HepG2 (cell line): ENCODE data around the gene SEMA6B. TPM values are rescaled to one million over a fixed set of nuclear protein-coding genes. Genes with fewer than 3 reads are reported as not detected.

Experiments
- ATAC-seq: fragments of 200-7000 bp; cut with Tn5 transposase; 3 replicates; pipeline ENCODE4 v1.9.1; 2020; ENCODE audit warnings: mild to moderate bottlenecking, moderate library complexity
- BruUV-seq: library from RNA; stranded (reverse); fragments of 400-500 nt; replicated peaks from 2 replicates; lab custom pipeline; 2021; lab: Mats Ljungman, UMichigan
- CTCF ChIA-PET: fragments of 300-600 bp; formaldehyde crosslinking; extraction: SDS; loops from one replicate; lab custom pipeline; 2021; ENCODE audit warnings: low total read pairs, inconsistent platforms, low intra/inter-chr PET ratio; lab: Yijun Ruan, JAX
- POLR2A ChIA-PET: fragments of 350-600 bp; sonication (Branson Sonifier 250); formaldehyde crosslinking; loops from one replicate; lab custom pipeline; 2020; ENCODE audit warnings: antibody characterized with exemption, inconsistent platforms; lab: Yijun Ruan, JAX
- DNase-seq: peaks from one replicate; pipeline ENCODE4 v3.0.0-alpha.2; 2015; ENCODE audit warnings: low spot score
- FAIRE-seq: peaks from 3 replicates; lab custom pipeline; 2011; peaks lifted over from hg19 to GRCh38; lab: Jason Lieb, UNC
- H2AFZ ChIP-seq: one replicate; pipeline ENCODE4 v1.6.1; 2011; ENCODE audit warnings: low read length, inconsistent platforms
- H3K27ac ChIP-seq: fragments of 300-600 bp; 3 replicates; pipeline ENCODE4 v1.8.0; 2011; ENCODE audit warnings: mixed run types, mild to moderate bottlenecking, mixed read lengths, low read length, inconsistent platforms; ENCODE audit not compliant: insufficient read depth; ENCODE audit errors: extremely low read length
- H3K27me3 ChIP-seq, 2 experiments: fragments of 200-600 bp in 1 of 2; 2 replicates in 1 of 2; 3 replicates in 1 of 2; pipeline versions ENCODE4 v1.6.0 to v1.8.0; 2011; ENCODE audit warnings: low read length in 2 of 2, mild to moderate bottlenecking in 2 of 2, moderate library complexity in 2 of 2, inconsistent platforms in 1 of 2; ENCODE audit not compliant: insufficient read depth in 2 of 2, control insufficient read depth in 1 of 2
- H3K36me3 ChIP-seq, 2 experiments: fragments of 200-600 bp in 1 of 2; replicated peaks in 1 of 2; 2 replicates in 1 of 2; 3 replicates in 1 of 2; pipeline versions ENCODE4 v1.5.1 to v1.8.0; 2011; ENCODE audit warnings: low read length in 2 of 2, inconsistent platforms in 1 of 2; ENCODE audit not compliant: insufficient read depth in 2 of 2, control insufficient read depth in 1 of 2
- H3K4me1 ChIP-seq: 2 replicates; pipeline ENCODE4 v1.5.1; 2012; ENCODE audit warnings: low read length, inconsistent platforms; ENCODE audit not compliant: insufficient read depth
- H3K4me2 ChIP-seq: 2 replicates; pipeline ENCODE4 v1.6.0; 2011; ENCODE audit warnings: low read depth, low read length, inconsistent platforms
- H3K4me3 ChIP-seq, 3 experiments: fragments of 200-600 bp in 1 of 3; sonication (generic), shearing (Covaris generic) in 1 of 3; replicated peaks in 1 of 3; 2 replicates each; pipeline ENCODE4 v1.5.1; 2011 to 2016; ENCODE audit warnings: low read length in 3 of 3, inconsistent platforms in 2 of 3, low read depth in 2 of 3, mild to moderate bottlenecking in 2 of 3, control low read depth in 1 of 3, mixed read lengths in 1 of 3; ENCODE audit not compliant: insufficient read depth in 1 of 3
- H3K79me2 ChIP-seq: one replicate; pipeline ENCODE4 v1.6.1; 2011; ENCODE audit warnings: low read length, inconsistent platforms; ENCODE audit not compliant: insufficient read depth
- H3K9ac ChIP-seq: 2 replicates; pipeline ENCODE4 v1.6.0; 2011; ENCODE audit warnings: mild to moderate bottlenecking, low read depth, low read length, inconsistent platforms; ENCODE audit not compliant: insufficient read depth
- H3K9me3 ChIP-seq: 2 replicates; pipeline ENCODE4 v1.5.1; 2012; ENCODE audit warnings: mild to moderate bottlenecking, low read length
- H4K20me1 ChIP-seq: 2 replicates; pipeline ENCODE4 v1.6.0; 2011; ENCODE audit warnings: inconsistent platforms, mild to moderate bottlenecking, low read length, moderate library complexity; ENCODE audit not compliant: insufficient read depth
- CHD4 ChIP-seq: fragments of 200-600 bp; sonication (generic); IDR thresholded peaks from 2 replicates; pipeline ENCODE4 v1.7.0; 2017; ENCODE audit warnings: mild to moderate bottlenecking, low read length, borderline replicate concordance
- ELF1 ChIP-seq: sonication (generic); formaldehyde crosslinking; IDR thresholded peaks from 2 replicates; pipeline ENCODE4 v1.4.0; 2020; ENCODE audit warnings: missing genetic modification reagents
- FOXO1 ChIP-seq: sonication (generic); formaldehyde crosslinking; IDR thresholded peaks from 2 replicates; pipeline ENCODE4 v1.4.0; 2020; ENCODE audit warnings: missing genetic modification reagents
- GABPB1 ChIP-seq: IDR thresholded peaks from 2 replicates; pipeline ENCODE4 v1.6.1; 2016; ENCODE audit warnings: mild to moderate bottlenecking, missing genetic modification reagents, moderate library complexity, missing compliant biosample characterization
- HCFC1 ChIP-seq: fragments of 150-350 bp; IDR thresholded peaks from 2 replicates; pipeline ENCODE4 v1.6.1; 2014; ENCODE audit warnings: low read depth, low read length
- KDM5B ChIP-seq: sonication (generic); formaldehyde crosslinking; IDR thresholded peaks from 2 replicates; pipeline ENCODE4 v1.4.0; 2020; ENCODE audit warnings: missing genetic modification reagents, mild to moderate bottlenecking, borderline replicate concordance
- MYC ChIP-seq: sonication (generic); formaldehyde crosslinking; IDR thresholded peaks from 2 replicates; pipeline ENCODE4 v1.9.0; 2021; ENCODE audit warnings: missing genetic modification reagents, borderline replicate concordance
- NONO ChIP-seq, 2 experiments: fragments of 450-650 bp in 1 of 2; sonication (generic) in 1 of 2; formaldehyde crosslinking in 1 of 2; IDR thresholded peaks in 1 of 2; conservative IDR thresholded peaks in 1 of 2; 2 replicates each; pipeline versions ENCODE4 v1.6.1 to v1.8.0; 2017 to 2022; ENCODE audit warnings: mild to moderate bottlenecking in 1 of 2, missing genetic modification reagents in 1 of 2, moderate library complexity in 1 of 2
- NR1H2 ChIP-seq: sonication (generic); formaldehyde crosslinking; IDR thresholded peaks from 2 replicates; pipeline ENCODE4 v1.8.1; 2022; ENCODE audit warnings: low read depth, missing genetic modification reagents, borderline replicate concordance
- RXRB ChIP-seq: IDR thresholded peaks from 2 replicates; pipeline ENCODE4 v1.6.1; 2016; ENCODE audit warnings: borderline replicate concordance, missing genetic modification reagents, missing compliant biosample characterization
- SAP130 ChIP-seq: IDR thresholded peaks from 2 replicates; pipeline ENCODE4 v1.6.1; 2016; ENCODE audit warnings: low read depth
- SOX6 ChIP-seq, 2 experiments: fragments of 450-650 bp in 1 of 2; sonication (generic) in 1 of 2; formaldehyde crosslinking in 1 of 2; IDR thresholded peaks; 2 replicates each; pipeline versions ENCODE4 v1.4.0 to v1.6.1; 2017 to 2020; ENCODE audit warnings: antibody characterized with exemption in 1 of 2, mild to moderate bottlenecking in 1 of 2, missing genetic modification reagents in 1 of 2
- ZFX ChIP-seq: sonication (generic); formaldehyde crosslinking; IDR thresholded peaks from 2 replicates; pipeline ENCODE4 v1.4.0; 2020; ENCODE audit warnings: mild to moderate bottlenecking, low read depth, missing genetic modification reagents, moderate library complexity
- ZNF331 ChIP-seq: sonication (generic); formaldehyde crosslinking; IDR thresholded peaks from 2 replicates; pipeline ENCODE4 v1.4.0; 2020; ENCODE audit warnings: missing genetic modification reagents
- ZNF607 ChIP-seq: sonication (generic); formaldehyde crosslinking; IDR thresholded peaks from 2 replicates; pipeline ENCODE4 v1.5.1; 2020; ENCODE audit warnings: missing genetic modification reagents, mild to moderate bottlenecking, borderline replicate concordance
- WGBS: methylation state at CpG from one replicate; pipeline ENCODE4 v1.1.6; 2017; ENCODE audit warnings: low lambda C conversion rate; 5-methylcytosine and 5-hydroxymethylcytosine counted together
- in situ Hi-C: cut with HindIII; loops from 2 replicates; pipeline ENCODE4 v1.10.0; 2017; ENCODE audit warnings: low pct_unique_long_range_greater_than_20kb; ENCODE audit not compliant: extremely low pct_ligation_motif_present
- intact Hi-C: fragments of 100-400 bp; cut with micrococcal nuclease; formaldehyde crosslinking; loops from one replicate; pipeline ENCODE4 v1.10.0; 2022; ENCODE audit not compliant: unreplicated experiment
- polyA plus RNA-seq, 8 experiments: library from polyadenylated mRNA; depleted of rRNA in 3 of 8; stranded (reverse) in 7 of 8; unstranded in 1 of 8; fragments of >200 nt; fragmentation: Illumina TruSeq in 4 of 8; extraction: Trizol in 4 of 8; gene quantifications; 2 replicates each; pipeline versions ENCODE4 v1.2.1 to v1.2.3, GENCODE V29; 2011 to 2016; ENCODE audit warnings: low read depth in 4 of 8, missing spikeins in 1 of 8, mixed read lengths in 1 of 8; ENCODE audit not compliant: insufficient read depth in 1 of 8
- total RNA-seq, 5 experiments: library from RNA; depleted of rRNA; stranded (reverse); fragments of >200 nt; fragmentation: Illumina TruSeq; extraction: Trizol; gene quantifications; 2 replicates each; pipeline ENCODE4 v1.2.3, GENCODE V29; 2016; ENCODE audit warnings: low read depth in 1 of 5
- TF ChIP-seq, protein P1 (sequence below): sonication (generic); formaldehyde crosslinking; IDR thresholded peaks from 2 replicates; pipeline ENCODE4 v1.4.0; 2020; ENCODE audit warnings: missing genetic modification reagents
- TF ChIP-seq, protein P2 (sequence below): sonication (generic); formaldehyde crosslinking; IDR thresholded peaks from 2 replicates; pipeline ENCODE4 v1.4.0; 2020; ENCODE audit warnings: missing genetic modification reagents
- TF ChIP-seq, protein P3 (sequence below): IDR thresholded peaks from 2 replicates; pipeline ENCODE4 v1.6.1; 2012; ENCODE audit warnings: inconsistent platforms

SEMA6B gene
- total and polyA plus RNA-seq, 2 of the 13 experiments (the other 11 are each of a cell fraction or from before 2014, with no cell fraction given), result 45.5 to 67.1 TPM

DNA sequence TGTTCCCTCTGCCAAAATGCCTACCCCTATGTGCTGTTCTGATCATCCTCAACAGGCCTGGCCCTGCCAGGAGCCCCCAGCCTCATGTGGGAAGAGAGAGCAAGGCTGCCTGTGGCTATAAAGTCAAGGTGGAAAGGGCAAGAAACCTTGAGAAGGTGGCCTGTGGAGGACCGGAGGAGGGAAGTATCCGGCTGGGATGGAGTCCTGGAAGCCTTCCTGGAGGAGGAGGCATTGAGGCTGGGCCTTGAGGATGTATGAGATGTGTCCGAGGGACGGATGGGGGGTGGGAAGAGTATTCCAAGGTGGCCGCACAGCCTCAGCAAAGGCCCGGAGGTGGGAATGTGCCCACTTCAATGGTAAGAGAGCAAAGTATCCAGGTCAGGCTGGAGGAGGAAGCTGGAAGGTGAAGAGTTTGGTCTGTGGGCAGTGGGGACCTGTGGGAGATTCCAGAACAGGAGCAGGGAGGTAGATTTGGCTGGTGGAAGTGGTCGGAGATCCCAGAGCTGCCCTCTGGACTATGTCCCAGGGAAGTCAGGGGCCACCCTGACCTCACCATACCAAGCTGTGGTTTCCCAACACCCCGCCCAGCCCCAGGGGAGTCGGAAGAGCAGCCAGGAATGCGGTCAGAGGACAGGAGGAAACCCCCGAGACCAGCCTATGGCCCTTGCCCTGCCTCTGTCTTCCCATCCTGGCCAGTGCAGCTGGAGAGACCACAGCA lies 38.2 kb downstream of the SEMA6B start:
- H3K4me1 ChIP-seq, result peaks cover 68% of the 10 kb centered on the region
- in situ Hi-C loops (no loop called here), intact Hi-C loops (no loop called here)
- no peaks in the 10 kb centered on the region for H3K27me3 ChIP-seq
- peak overlapping the region; percentile 73 for H3K4me2 ChIP-seq
- FAIRE-seq (peak; percentile 68), DNase-seq (peak; percentile 60), ATAC-seq (peak; percentile 53)
- H2AFZ ChIP-seq, result no peak overlapping the region
- CTCF ChIA-PET, result no interaction called here
- H3K9me3 ChIP-seq, result no peaks in the 10 kb centered on the region
- H3K9ac ChIP-seq, result peak overlapping the region; percentile 50
- peak overlapping the region; percentile 57 for H3K27ac ChIP-seq
- no peaks in the 10 kb centered on the region for H3K79me2 ChIP-seq
- TSS peak; percentile 64 for BruUV-seq
- no peaks in the 10 kb centered on the region for H3K36me3 ChIP-seq
- no peaks in the 10 kb centered on the region for H4K20me1 ChIP-seq
- H3K4me3 ChIP-seq, result peak overlapping the region; percentile 1 to 58 (median 15); a peak in 4 of 6 replicates
- 21% methylated on average over 9 of the region's 11 CpGs for WGBS
- POLR2A ChIA-PET, result interaction anchor here (1.1 to 1.6 kb wide), 4 partner anchors 14 to 179 kb away, joined by 4 to 15 read pairs (median 8); partner anchors contain the start of genes HDGFL2, LRG1 and PLIN5
- 0 out of 2 replicates have a peak, but pooled peaks have one; percentile 35 for TF ChIP-seq ELF1 (CRISPR knock-in tag)
- TF ChIP-seq, protein P1, sequence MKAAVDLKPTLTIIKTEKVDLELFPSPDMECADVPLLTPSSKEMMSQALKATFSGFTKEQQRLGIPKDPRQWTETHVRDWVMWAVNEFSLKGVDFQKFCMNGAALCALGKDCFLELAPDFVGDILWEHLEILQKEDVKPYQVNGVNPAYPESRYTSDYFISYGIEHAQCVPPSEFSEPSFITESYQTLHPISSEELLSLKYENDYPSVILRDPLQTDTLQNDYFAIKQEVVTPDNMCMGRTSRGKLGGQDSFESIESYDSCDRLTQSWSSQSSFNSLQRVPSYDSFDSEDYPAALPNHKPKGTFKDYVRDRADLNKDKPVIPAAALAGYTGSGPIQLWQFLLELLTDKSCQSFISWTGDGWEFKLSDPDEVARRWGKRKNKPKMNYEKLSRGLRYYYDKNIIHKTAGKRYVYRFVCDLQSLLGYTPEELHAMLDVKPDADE (CRISPR knock-in tag), result no peak
- peak; percentile 89 for TF ChIP-seq RXRB
- 0 out of 2 replicates have a peak, but pooled peaks have one; percentile 14 for TF ChIP-seq ZFX (CRISPR knock-in tag)
- TF ChIP-seq, protein P2, sequence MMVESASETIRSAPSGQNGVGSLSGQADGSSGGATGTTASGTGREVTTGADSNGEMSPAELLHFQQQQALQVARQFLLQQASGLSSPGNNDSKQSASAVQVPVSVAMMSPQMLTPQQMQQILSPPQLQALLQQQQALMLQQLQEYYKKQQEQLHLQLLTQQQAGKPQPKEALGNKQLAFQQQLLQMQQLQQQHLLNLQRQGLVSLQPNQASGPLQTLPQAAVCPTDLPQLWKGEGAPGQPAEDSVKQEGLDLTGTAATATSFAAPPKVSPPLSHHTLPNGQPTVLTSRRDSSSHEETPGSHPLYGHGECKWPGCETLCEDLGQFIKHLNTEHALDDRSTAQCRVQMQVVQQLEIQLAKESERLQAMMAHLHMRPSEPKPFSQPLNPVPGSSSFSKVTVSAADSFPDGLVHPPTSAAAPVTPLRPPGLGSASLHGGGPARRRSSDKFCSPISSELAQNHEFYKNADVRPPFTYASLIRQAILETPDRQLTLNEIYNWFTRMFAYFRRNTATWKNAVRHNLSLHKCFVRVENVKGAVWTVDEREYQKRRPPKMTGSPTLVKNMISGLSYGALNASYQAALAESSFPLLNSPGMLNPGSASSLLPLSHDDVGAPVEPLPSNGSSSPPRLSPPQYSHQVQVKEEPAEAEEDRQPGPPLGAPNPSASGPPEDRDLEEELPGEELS (CRISPR knock-in tag), result 0 out of 2 replicates have a peak, but pooled peaks have one; percentile 24
- TF ChIP-seq GABPB1 (CRISPR knock-in tag), result peak; percentile 36; the same call in 1 of the 2 replicates
- TF ChIP-seq, protein P3, sequence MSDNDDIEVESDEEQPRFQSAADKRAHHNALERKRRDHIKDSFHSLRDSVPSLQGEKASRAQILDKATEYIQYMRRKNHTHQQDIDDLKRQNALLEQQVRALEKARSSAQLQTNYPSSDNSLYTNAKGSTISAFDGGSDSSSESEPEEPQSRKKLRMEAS, result peak; percentile 32; the same call in 1 of the 2 replicates
- TF ChIP-seq FOXO1 (CRISPR knock-in tag), result peak; percentile 47; the same call in 1 of the 2 replicates
- no peak for TF ChIP-seq SOX6 (IDR thresholded peaks at IDR 0.05)
- 0 out of 2 replicates have a peak, but pooled peaks have one; percentile 22 for TF ChIP-seq SOX6 (CRISPR knock-in tag; IDR thresholded peaks at IDR 0.05)
- peak; percentile 57 for TF ChIP-seq SAP130 (CRISPR knock-in tag)
- no peak for TF ChIP-seq ZNF607 (CRISPR knock-in tag)
- no peak for TF ChIP-seq NR1H2 (CRISPR knock-in tag)
- TF ChIP-seq NONO (IDR thresholded peaks at IDR 0.05), result no peak
- TF ChIP-seq NONO (CRISPR knock-in tag; conservative IDR thresholded peaks at IDR 0.05), result peak; percentile 33; the same call in 1 of the 2 replicates
- TF ChIP-seq MYC (CRISPR knock-in tag), result peak; percentile 50; the same call in 1 of the 2 replicates
- 0 out of 2 replicates have a peak, but pooled peaks have one; percentile 21 for TF ChIP-seq CHD4
- TF ChIP-seq KDM5B, result 0 out of 2 replicates have a peak, but pooled peaks have one; percentile 6
- TF ChIP-seq HCFC1, result no peak
- peak; percentile 47 for TF ChIP-seq ZNF331 (CRISPR knock-in tag)
